K562 (cell line): ENCODE data around the gene GYG2. TPM values are rescaled to one million over a fixed set of nuclear protein-coding genes. Genes with fewer than 3 reads are reported as not detected.
"Not testable (repeated sequence)": the region's sequence is repeated elsewhere in the genome, so short reads cannot be mapped to it uniquely, and the experiment has no call there.

Source experiments
- ATF1 ChIP-seq, 2 experiments: fragments of 450-650 bp in 1 of 2; IDR thresholded peaks; 2 replicates each; pipeline ENCODE4 v1.6.1; 2016; ENCODE audit warnings: missing compliant biosample characterization in 1 of 2, missing genetic modification characterization in 1 of 2
- CEBPB ChIP-seq: fragments of 450-650 bp; IDR thresholded peaks from 2 replicates; pipeline ENCODE4 v1.6.1; 2016; ENCODE audit warnings: missing genetic modification characterization, missing compliant biosample characterization
- CEBPG ChIP-seq, 3 experiments: fragments of 200-800 bp in 1 of 3; sonication (Bioruptor generic) in 1 of 3; sonication (generic) in 1 of 3; formaldehyde crosslinking in 1 of 3; IDR thresholded peaks in 2 of 3; conservative IDR thresholded peaks in 1 of 3; 2 replicates each; pipeline versions ENCODE4 v1.6.1 to v1.8.0; 2016 to 2022; ENCODE audit warnings: missing compliant biosample characterization in 2 of 3, missing genetic modification characterization in 2 of 3, mild to moderate bottlenecking in 1 of 3, missing genetic modification reagents in 1 of 3
- JUND ChIP-seq, 2 experiments: IDR thresholded peaks; 2 replicates in 1 of 2; 3 replicates in 1 of 2; pipeline ENCODE4 v1.6.1; 2011; ENCODE audit warnings: borderline replicate concordance in 2 of 2, low read depth in 2 of 2, low read length in 2 of 2, improper control_type of control experiment in 1 of 2, missing biosample characterization in 1 of 2, missing genetic modification characterization in 1 of 2, missing genetic modification reagents in 1 of 2
- L3MBTL2 ChIP-seq: fragments of 450-650 bp; IDR thresholded peaks from 2 replicates; pipeline ENCODE4 v1.6.1; 2016; ENCODE audit warnings: mild to moderate bottlenecking, moderate library complexity
- NCOR1 ChIP-seq: fragments of 450-650 bp; IDR thresholded peaks from 2 replicates; pipeline ENCODE4 v1.6.1; 2016; ENCODE audit warnings: mild to moderate bottlenecking, moderate library complexity
- NR2C1 ChIP-seq, 2 experiments: fragments of 450-650 bp; IDR thresholded peaks; 2 replicates each; pipeline ENCODE4 v1.6.1; 2017; ENCODE audit warnings: mild to moderate bottlenecking in 2 of 2, antibody characterized with exemption in 1 of 2, inconsistent platforms in 1 of 2, missing compliant biosample characterization in 1 of 2, missing genetic modification characterization in 1 of 2
- PBX2 ChIP-seq, 2 experiments: IDR thresholded peaks in 1 of 2; conservative IDR thresholded peaks in 1 of 2; 2 replicates each; pipeline ENCODE4 v1.6.1; 2016; ENCODE audit warnings: low read depth in 2 of 2, mild to moderate bottlenecking in 1 of 2, missing compliant biosample characterization in 1 of 2, missing genetic modification characterization in 1 of 2, moderate library complexity in 1 of 2
- RAD21 ChIP-seq, 2 experiments: fragments of 250-450 bp in 1 of 2; fragments of 450-650 bp in 1 of 2; sonication (Bioruptor Pico) in 1 of 2; formaldehyde crosslinking in 1 of 2; IDR thresholded peaks in 1 of 2; conservative IDR thresholded peaks in 1 of 2; 2 replicates each; pipeline versions ENCODE4 v1.4.0 to v1.8.0; 2020 to 2022; ENCODE audit warnings: mild to moderate bottlenecking in 2 of 2, moderate library complexity in 1 of 2
- SMAD4 ChIP-seq: fragments of 250-450 bp; sonication (Bioruptor Pico); conservative IDR thresholded peaks from 2 replicates; pipeline ENCODE4 v1.8.0; 2021; ENCODE audit warnings: inconsistent platforms, mild to moderate bottlenecking, moderate library complexity
- TEAD4 ChIP-seq, 2 experiments: sonication (generic) in 1 of 2; formaldehyde crosslinking in 1 of 2; IDR thresholded peaks; 2 replicates each; pipeline versions ENCODE4 v1.6.1 to v1.8.0; 2012 to 2022; ENCODE audit warnings: borderline replicate concordance in 1 of 2, inconsistent platforms in 1 of 2, low read length in 1 of 2, mild to moderate bottlenecking in 1 of 2, missing genetic modification reagents in 1 of 2
- TRIM24 ChIP-seq, 2 experiments: fragments of 450-650 bp; IDR thresholded peaks; 2 replicates each; pipeline ENCODE4 v1.6.1; 2016
- polyA plus RNA-seq, 8 experiments: library from polyadenylated mRNA; depleted of rRNA in 4 of 8; stranded (reverse) in 5 of 8; unstranded in 3 of 8; fragments of >200 nt; fragmentation: Nextera tagmentation in 2 of 8; fragmentation: Illumina TruSeq in 1 of 8; extraction: Ambion mirVana in 2 of 8; extraction: Trizol in 1 of 8; gene quantifications; 2 replicates each; pipeline versions ENCODE4 v1.2.1 to v1.2.3, GENCODE V29; 2011 to 2014; ENCODE audit warnings: inconsistent platforms in 1 of 8, missing spikeins in 1 of 8
- total RNA-seq, 7 experiments: library from RNA; depleted of rRNA in 6 of 7; stranded (reverse); fragments of >200 nt in 6 of 7; fragmentation: Illumina TruSeq in 2 of 7; extraction: Trizol in 2 of 7; gene quantifications; 2 replicates each; pipeline versions ENCODE4 v1.2.1 to v1.2.3, GENCODE V29; 2011 to 2021; ENCODE audit warnings: low replicate concordance in 1 of 7

The GYG2 gene
- total and polyA plus RNA-seq, 9 of the 15 experiments (the other 6 are each of a cell fraction or from before 2014, with no cell fraction given) = 0.24 to 4.4 (median 2.9) TPM

- not testable (repeated sequence) for TF ChIP-seq PBX2 (CRISPR knock-in tag; IDR thresholded peaks at IDR 0.05; ENCODE audit: low read depth); JUND (IDR thresholded peaks at IDR 0.05; ENCODE audit: borderline replicate concordance, low read depth, low read length); TEAD4 (CRISPR knock-in tag; IDR thresholded peaks at IDR 0.05; ENCODE audit: borderline replicate concordance); ATF1 (CRISPR knock-in tag; IDR thresholded peaks at IDR 0.05)
- TF ChIP-seq PBX2 (tag; conservative IDR thresholded peaks at IDR 0.05; ENCODE audit: low read depth) (peak; percentile 48), JUND (tag; IDR thresholded peaks at IDR 0.05; ENCODE audit: borderline replicate concordance, low read depth, low read length) (peak; percentile 35; the same call in 1 of the 3 replicates), TEAD4 (IDR thresholded peaks at IDR 0.05; ENCODE audit: low read length) (peak; percentile 36; the same call in 1 of the 2 replicates), CEBPG (CRISPR knock-in tag; IDR thresholded peaks at IDR 0.05) (peak; percentile 69), CEBPG (tag; conservative IDR thresholded peaks at IDR 0.05 in 1 of 2, IDR thresholded peaks at IDR 0.05 in 1 of 2) (peak in 1 of 2 experiments; percentile 66; a peak in 2 of 4 replicates), NR2C1 (IDR thresholded peaks at IDR 0.05) (peak; percentile 48; the same call in 1 of the 2 replicates), NR2C1 (tag; IDR thresholded peaks at IDR 0.05) (peak; percentile 67), TRIM24 (IDR thresholded peaks at IDR 0.05) (0 out of 4 replicates have a peak, but pooled peaks of 1 of the 2 experiments have one; percentile 24), CEBPB (tag) (peak; percentile 19; the same call in 1 of the 2 replicates), L3MBTL2 (peak; percentile 64), NCOR1 (peak; percentile 30), RAD21 (CRISPR knock-in tag; conservative IDR thresholded peaks at IDR 0.05 in 1 of 2, IDR thresholded peaks at IDR 0.05 in 1 of 2) (peak in 1 of 2 experiments; percentile 20; a peak in 2 of 4 replicates), ATF1 (tag; IDR thresholded peaks at IDR 0.05) (peak; percentile 51), SMAD4 (peak; percentile 57; the same call in 1 of the 2 replicates)
These were observed 69.2 kb downstream of the GYG2 start (continued) for GRCh38 chrX:2897690-2898623.
